ENCODE results near the gene OTULINL.

- no peak for TF ChIP-seq CTCF (IDR thresholded peaks at IDR 0.05)
- no peak for TF ChIP-seq POLR2A (IDR thresholded peaks at IDR 0.05)
Measured at GRCh38 chr5:14582797-14583137, 1.2 kb downstream of the OTULINL start.

Measured in adrenal gland (tissue), 5 donors.